HepG2 (cell line): ENCODE measurements around the gene GPN2. TPM values are rescaled to one million over a fixed set of nuclear protein-coding genes. Genes with fewer than 3 reads are reported as not detected.

Experiments used
- ATF7 ChIP-seq, 2 experiments: fragments of 450-650 bp in 1 of 2; sonication (generic) in 1 of 2; formaldehyde crosslinking in 1 of 2; IDR thresholded peaks; 2 replicates each; pipeline versions ENCODE4 v1.4.0 to v1.6.1; 2016 to 2020; ENCODE audit warnings: antibody characterized with exemption in 1 of 2, mild to moderate bottlenecking in 1 of 2, missing genetic modification reagents in 1 of 2
- CERS6 ChIP-seq: sonication (generic); formaldehyde crosslinking; IDR thresholded peaks from 2 replicates; pipeline ENCODE4 v1.5.0; 2020; ENCODE audit warnings: missing genetic modification reagents
- FOXA1 ChIP-seq, 2 experiments: fragments of 450-650 bp in 1 of 2; sonication (generic) in 1 of 2; formaldehyde crosslinking in 1 of 2; IDR thresholded peaks; 2 replicates each; pipeline versions ENCODE4 v1.4.0 to v1.6.1; 2016 to 2020; ENCODE audit warnings: missing genetic modification reagents in 1 of 2
- HES4 ChIP-seq: sonication (generic); formaldehyde crosslinking; IDR thresholded peaks from 2 replicates; pipeline ENCODE4 v1.9.0; 2021; ENCODE audit warnings: mild to moderate bottlenecking, missing genetic modification reagents, borderline replicate concordance
- HNRNPK ChIP-seq: fragments of 200-400 bp; formaldehyde crosslinking; IDR thresholded peaks from 2 replicates; pipeline ENCODE4 v1.6.1; 2018; ENCODE audit warnings: low read length, low read depth, moderate library complexity, mild to moderate bottlenecking; ENCODE audit not compliant: poor library complexity, severe bottlenecking
- KLF16 ChIP-seq, 2 experiments: sonication (generic) in 1 of 2; formaldehyde crosslinking in 1 of 2; IDR thresholded peaks; 2 replicates each; pipeline versions ENCODE4 v1.6.1 to v1.8.0; 2016 to 2023; ENCODE audit warnings: missing genetic modification reagents in 2 of 2, missing compliant biosample characterization in 1 of 2
- PAF1 ChIP-seq: IDR thresholded peaks from 2 replicates; pipeline ENCODE4 v1.6.1; 2016; ENCODE audit warnings: missing genetic modification reagents, missing compliant biosample characterization
- PHF5A ChIP-seq: IDR thresholded peaks from one replicate; pipeline ENCODE4 v1.6.1; 2018; ENCODE audit warnings: low read depth, missing genetic modification reagents; ENCODE audit not compliant: unreplicated experiment
- RFX5 ChIP-seq: IDR thresholded peaks from 2 replicates; pipeline ENCODE4 v1.6.1; 2011; ENCODE audit warnings: low read depth, low read length, improper control_type of control experiment
- RNF2 ChIP-seq: fragments of 450-650 bp; conservative IDR thresholded peaks from 2 replicates; pipeline ENCODE4 v1.6.1; 2016; ENCODE audit warnings: low read depth
- SALL2 ChIP-seq: sonication (generic); formaldehyde crosslinking; IDR thresholded peaks from 2 replicates; pipeline ENCODE4 v1.8.1; 2023; ENCODE audit warnings: mild to moderate bottlenecking, missing genetic modification reagents, inconsistent platforms
- ZBTB20 ChIP-seq: sonication (generic); formaldehyde crosslinking; IDR thresholded peaks from 2 replicates; pipeline ENCODE4 v1.8.1; 2023; ENCODE audit warnings: missing genetic modification reagents, low read depth, mild to moderate bottlenecking, borderline replicate concordance
- ZBTB44 ChIP-seq: sonication (generic); formaldehyde crosslinking; IDR thresholded peaks from 2 replicates; pipeline ENCODE4 v1.4.0; 2020; ENCODE audit warnings: missing genetic modification reagents
- ZFP37 ChIP-seq: sonication (generic); formaldehyde crosslinking; IDR thresholded peaks from 2 replicates; pipeline ENCODE4 v1.4.0; 2020; ENCODE audit warnings: missing genetic modification reagents, borderline replicate concordance
- ZFX ChIP-seq: sonication (generic); formaldehyde crosslinking; IDR thresholded peaks from 2 replicates; pipeline ENCODE4 v1.4.0; 2020; ENCODE audit warnings: mild to moderate bottlenecking, low read depth, missing genetic modification reagents, moderate library complexity
- ZNF121 ChIP-seq: sonication (generic); formaldehyde crosslinking; IDR thresholded peaks from 2 replicates; pipeline ENCODE4 v1.5.0; 2020; ENCODE audit warnings: mild to moderate bottlenecking, missing genetic modification reagents
- ZNF354B ChIP-seq: sonication (generic); formaldehyde crosslinking; IDR thresholded peaks from 2 replicates; pipeline ENCODE4 v1.8.0; 2022; ENCODE audit warnings: mild to moderate bottlenecking, missing genetic modification reagents
- ZNF776 ChIP-seq: sonication (generic); formaldehyde crosslinking; IDR thresholded peaks from 2 replicates; pipeline ENCODE4 v1.4.0; 2020; ENCODE audit warnings: mild to moderate bottlenecking, missing genetic modification reagents
- polyA plus RNA-seq, 8 experiments: library from polyadenylated mRNA; depleted of rRNA in 3 of 8; stranded (reverse) in 7 of 8; unstranded in 1 of 8; fragments of >200 nt; fragmentation: Illumina TruSeq in 4 of 8; extraction: Trizol in 4 of 8; gene quantifications; 2 replicates each; pipeline versions ENCODE4 v1.2.1 to v1.2.3, GENCODE V29; 2011 to 2016; ENCODE audit warnings: low read depth in 4 of 8, missing spikeins in 1 of 8, mixed read lengths in 1 of 8; ENCODE audit not compliant: insufficient read depth in 1 of 8
- total RNA-seq, 5 experiments: library from RNA; depleted of rRNA; stranded (reverse); fragments of >200 nt; fragmentation: Illumina TruSeq; extraction: Trizol; gene quantifications; 2 replicates each; pipeline ENCODE4 v1.2.3, GENCODE V29; 2016; ENCODE audit warnings: low read depth in 1 of 5
- TF ChIP-seq, protein P1 (sequence below): IDR thresholded peaks from 2 replicates; pipeline ENCODE4 v1.6.1; 2016; ENCODE audit warnings: missing biosample characterization, missing genetic modification reagents, low read depth
- TF ChIP-seq, protein P2 (sequence below): sonication (generic); formaldehyde crosslinking; IDR thresholded peaks from 2 replicates; pipeline ENCODE4 v1.8.1; 2023; ENCODE audit warnings: mild to moderate bottlenecking, missing genetic modification reagents

Gene GPN2
- total and polyA plus RNA-seq, 2 of the 13 experiments (the other 11 are each of a cell fraction or from before 2014, with no cell fraction given): 19.3 to 38.9 TPM

GRCh38 chr1:26913389-26913753, 23.3 kb upstream of the GPN2 start (continued):
- TF ChIP-seq RNF2 (no peak), ZBTB44 (CRISPR knock-in tag) (no peak), SALL2 (no peak), ATF7 (IDR thresholded peaks at IDR 0.05) (no peak), ATF7 (CRISPR knock-in tag; IDR thresholded peaks at IDR 0.05) (no peak), ZFX (no peak), RFX5 (no peak), FOXA1 (IDR thresholded peaks at IDR 0.05) (no peak), FOXA1 (CRISPR knock-in tag; IDR thresholded peaks at IDR 0.05) (no peak), ZBTB20 (no peak), KLF16 (CRISPR knock-in tag; IDR thresholded peaks at IDR 0.05) (no peak), ZNF354B (peak; percentile 86; the same call in 1 of the 2 replicates), ZFP37 (CRISPR knock-in tag) (no peak), PHF5A (CRISPR knock-in tag) (no peak), ZNF121 (CRISPR knock-in tag) (no peak), CERS6 (CRISPR knock-in tag) (no peak), PAF1 (CRISPR knock-in tag) (peak; percentile 96), HES4 (no peak; the same call in 1 of the 2 replicates), ZNF776 (no peak), HNRNPK (no peak)
- TF ChIP-seq, protein P1, sequence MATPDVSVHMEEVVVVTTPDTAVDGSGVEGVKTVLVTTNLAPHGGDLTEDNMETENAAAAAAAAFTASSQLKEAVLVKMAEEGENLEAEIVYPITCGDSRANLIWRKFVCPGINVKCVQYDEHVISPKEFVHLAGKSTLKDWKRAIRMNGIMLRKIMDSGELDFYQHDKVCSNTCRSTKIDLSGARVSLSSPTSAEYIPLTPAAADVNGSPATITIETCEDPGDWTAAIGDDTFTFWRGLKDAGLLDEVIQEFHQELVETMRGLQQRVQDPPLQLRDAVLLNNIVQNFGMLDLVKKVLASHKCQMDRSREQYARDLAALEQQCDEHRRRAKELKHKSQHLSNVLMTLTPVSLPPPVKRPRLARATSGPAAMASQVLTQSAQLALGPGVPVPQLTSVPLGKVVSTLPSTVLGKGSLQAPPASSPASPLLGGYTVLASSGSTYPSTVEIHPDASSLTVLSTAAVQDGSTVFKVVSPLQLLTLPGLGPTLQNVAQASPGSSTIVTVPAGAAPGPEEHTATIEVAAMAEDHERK (CRISPR knock-in tag): no peak
- TF ChIP-seq, protein P2, sequence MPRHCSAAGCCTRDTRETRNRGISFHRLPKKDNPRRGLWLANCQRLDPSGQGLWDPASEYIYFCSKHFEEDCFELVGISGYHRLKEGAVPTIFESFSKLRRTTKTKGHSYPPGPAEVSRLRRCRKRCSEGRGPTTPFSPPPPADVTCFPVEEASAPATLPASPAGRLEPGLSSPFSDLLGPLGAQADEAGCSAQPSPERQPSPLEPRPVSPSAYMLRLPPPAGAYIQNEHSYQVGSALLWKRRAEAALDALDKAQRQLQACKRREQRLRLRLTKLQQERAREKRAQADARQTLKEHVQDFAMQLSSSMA: no peak
